GM21423 (cell line): Measurements from ENCODE around the gene TENT4B.
"Not testable (repeated sequence)": the region's sequence is repeated elsewhere in the genome, so short reads cannot be mapped to it uniquely, and the experiment has no call there.

ENCODE experiments used
- ATAC-seq: cut with Tn5 transposase; IDR thresholded peaks from one replicate; pipeline ENCODE4 v1.9.1; 2021; ENCODE audit warnings: mild to moderate bottlenecking, moderate library complexity; ENCODE audit not compliant: unreplicated experiment

Gene TENT4B

DNA sequence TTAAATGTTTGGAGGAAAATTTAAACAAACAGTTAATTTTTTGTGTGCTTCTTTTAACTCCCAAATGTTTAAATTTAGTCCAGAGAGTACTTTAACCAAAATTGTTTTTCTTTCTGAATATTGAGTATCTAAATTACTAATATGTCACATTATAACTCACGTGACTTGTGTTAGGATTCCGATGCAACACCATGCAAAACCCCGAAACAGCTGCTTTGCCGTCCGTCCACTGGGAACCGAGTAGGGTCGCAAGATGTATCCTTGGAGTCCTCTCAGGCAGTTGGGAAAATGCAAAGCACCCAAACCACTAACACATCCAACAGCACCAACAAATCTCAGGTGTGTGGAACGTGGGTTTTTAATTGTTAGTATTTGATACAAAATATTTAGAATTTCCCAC is 74.6 kb downstream of the TENT4B start:
- ATAC-seq, result no peak

DNA sequence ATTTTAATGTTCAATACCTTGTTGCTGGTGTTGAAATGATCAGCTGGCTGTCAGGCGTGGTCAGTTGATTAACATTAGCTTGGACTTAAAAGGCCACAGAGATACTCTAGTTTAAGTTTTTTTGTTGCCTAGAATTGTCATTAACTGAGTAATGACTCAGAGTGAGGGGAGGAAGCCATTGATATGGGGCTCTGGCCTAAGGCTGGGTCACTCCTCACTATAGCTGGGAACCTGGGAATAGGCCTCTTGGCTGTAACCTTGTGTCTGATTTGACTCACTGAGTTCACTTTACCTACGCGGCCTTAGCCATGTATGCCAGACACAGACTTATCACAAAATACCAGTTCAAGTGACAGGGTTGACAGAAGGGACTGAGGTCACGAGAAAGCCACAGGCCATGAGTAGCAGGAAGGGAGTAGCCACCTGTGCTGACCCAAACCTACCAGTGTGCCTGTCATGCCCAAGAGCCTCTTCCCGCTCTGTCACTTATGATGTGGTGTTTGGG is 75.3 kb downstream of the TENT4B start:
- ATAC-seq, result no peak

DNA sequence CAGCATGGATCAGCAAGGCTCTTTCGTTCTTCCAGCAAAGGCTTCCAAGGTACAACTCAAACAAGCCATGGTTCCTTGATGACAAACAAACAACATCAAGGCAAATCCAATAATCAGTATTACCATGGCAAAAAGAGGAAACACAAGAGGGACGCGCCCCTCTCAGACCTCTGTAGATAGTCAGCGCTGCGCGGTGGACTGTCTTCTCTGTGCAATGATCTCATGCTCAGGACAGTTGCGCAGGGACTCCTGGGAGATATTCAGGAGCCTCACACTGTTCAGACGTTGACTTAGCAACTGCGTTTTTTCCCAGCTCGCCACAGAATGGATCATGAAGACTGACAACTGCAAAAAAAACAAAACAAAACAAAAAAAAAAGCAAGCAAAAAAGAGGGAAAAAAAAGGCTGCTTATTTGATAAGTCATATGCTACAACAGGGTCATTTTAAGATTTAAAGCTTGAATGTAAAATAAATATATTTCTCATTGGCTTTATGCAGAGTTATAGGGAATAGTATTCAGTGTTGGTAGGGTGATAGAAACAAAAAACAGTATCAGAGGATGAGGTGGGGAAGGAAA is 76.1 kb downstream of the TENT4B start:
- no peak for ATAC-seq

DNA sequence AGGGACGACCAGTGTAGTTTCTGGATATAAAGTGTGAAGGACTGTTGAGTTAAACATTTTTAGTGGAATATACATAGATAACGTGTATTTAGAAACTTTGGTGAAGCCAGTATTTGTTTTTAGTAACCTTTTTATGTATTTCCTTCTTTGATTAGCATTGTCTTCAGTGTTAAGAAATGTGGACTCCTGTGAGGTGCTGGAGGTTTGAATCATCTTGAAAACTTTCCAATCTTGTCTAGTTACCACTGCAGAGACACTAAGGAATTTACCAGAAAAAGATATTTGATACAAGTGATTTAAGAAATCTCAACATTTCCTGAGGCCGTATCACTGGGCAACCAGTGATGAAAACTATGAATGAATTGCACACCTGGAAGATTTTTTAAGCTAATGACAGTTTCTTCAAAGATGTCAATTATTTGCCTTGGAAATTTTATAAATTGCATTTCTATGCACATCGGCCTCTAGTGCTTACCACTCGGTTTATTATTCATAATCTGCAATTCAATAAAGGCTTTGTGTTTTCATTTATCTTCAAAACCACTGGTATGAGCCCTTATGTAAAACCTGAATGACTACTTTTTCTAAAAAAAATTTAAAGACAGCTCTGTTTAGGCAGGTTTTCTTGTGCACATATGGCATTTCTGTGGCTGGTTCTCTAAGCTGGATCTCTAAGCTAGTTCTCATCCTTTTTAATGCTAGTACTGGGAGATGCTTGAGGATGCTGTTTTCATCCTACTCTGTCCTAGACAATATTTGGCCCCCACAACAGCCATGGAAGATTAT is 81.9 kb downstream of the TENT4B start:
- ATAC-seq, result no peak

DNA sequence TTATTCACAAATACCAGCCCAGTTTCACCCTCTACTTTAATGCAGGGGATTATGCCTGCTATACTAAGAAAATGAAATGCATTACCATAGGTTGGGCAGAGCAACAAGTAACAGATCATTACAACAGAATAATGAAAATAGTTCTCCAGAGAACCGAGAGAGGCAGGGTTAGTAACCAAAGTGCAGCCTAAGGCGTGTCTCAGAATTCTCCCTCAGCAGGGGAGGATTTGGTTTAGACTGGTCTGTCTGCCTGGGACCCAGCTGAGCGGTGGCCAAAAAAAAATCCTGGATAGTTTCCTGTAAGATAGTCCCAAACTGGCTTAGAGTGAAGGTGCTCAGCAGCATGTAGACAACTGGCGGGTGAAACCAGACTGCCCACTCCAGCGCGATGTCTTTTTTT is 82.5 kb downstream of the TENT4B start:
- no peak for ATAC-seq

DNA sequence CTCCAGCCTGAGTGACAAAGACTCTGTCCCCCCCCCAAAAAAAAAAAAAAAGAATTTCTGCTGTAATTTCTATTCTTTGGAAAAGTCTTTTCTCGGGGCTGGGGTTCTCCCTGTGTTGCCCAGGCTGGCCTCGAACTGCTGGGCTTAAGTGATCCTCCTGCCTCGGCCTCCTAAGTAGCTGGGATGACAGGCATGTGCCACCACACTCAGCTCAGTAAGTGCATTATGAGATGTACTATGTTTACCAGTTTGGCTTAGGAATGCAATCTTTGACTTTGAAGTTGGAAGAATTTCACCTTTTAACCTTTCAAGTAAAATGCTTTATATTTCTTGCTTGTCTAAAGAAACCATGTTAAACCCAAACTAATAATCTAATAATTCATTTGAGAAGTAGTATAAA is 85.2 kb downstream of the TENT4B start:
- ATAC-seq, result no peak

DNA sequence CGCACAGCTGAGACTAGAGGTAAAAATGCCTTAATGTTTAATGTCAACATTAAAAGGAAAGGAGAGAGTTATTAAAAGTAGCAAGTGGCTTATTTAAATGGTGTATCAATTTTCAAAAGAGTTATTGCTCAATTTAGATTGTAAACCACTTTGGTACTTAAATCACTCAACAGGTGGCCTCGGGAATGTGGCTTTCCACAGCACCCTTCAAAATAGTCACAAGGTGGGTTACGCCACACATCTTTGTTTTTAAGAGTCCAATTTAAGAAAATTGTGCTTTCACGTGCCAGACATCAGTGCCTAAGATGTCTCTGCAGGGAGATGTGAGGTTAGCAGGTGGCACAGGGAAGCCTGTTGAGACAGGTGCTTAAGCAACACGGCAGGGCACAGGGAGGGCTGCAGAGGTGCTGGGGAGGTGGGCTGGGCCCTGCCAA is 85.8 kb downstream of the TENT4B start:
- no peak for ATAC-seq

DNA sequence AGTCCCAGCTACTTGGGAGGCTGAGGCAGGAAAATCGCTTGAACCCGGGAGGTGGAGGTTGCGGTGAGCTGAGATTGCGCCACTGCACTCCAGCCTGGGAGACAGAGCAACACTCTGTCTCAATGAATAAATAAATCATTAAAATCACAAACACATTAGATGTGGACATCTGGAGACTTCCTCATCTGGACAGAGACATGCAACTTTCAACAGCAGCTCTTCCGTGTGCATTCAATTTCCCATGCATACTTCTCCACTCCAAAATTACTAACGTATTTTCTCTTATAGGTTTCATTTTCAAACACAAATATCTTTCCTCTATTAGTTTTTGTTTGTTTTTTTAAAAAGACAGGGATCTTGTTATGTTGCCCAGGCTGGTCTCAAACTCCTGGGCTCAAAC is 89.9 kb downstream of the TENT4B start:
- not testable (repeated sequence) for ATAC-seq

DNA sequence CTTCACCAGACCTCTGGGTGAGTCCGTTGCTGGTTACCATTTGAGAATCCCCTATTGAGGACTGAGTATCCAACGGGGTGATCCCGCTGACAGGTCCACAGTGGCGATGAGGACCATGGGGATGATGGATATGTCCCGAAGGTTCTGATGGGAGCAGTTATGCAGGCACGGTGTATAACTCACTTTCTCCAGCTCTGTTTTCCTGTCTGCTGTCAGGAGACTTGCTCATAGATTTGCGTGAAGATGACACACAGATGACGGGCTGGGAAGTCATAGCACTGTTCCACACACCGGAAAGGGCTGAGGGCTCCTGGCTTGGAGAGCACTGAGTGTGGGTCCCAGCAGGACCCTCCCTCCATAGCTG is 91.0 kb downstream of the TENT4B start:
- no peak for ATAC-seq

DNA sequence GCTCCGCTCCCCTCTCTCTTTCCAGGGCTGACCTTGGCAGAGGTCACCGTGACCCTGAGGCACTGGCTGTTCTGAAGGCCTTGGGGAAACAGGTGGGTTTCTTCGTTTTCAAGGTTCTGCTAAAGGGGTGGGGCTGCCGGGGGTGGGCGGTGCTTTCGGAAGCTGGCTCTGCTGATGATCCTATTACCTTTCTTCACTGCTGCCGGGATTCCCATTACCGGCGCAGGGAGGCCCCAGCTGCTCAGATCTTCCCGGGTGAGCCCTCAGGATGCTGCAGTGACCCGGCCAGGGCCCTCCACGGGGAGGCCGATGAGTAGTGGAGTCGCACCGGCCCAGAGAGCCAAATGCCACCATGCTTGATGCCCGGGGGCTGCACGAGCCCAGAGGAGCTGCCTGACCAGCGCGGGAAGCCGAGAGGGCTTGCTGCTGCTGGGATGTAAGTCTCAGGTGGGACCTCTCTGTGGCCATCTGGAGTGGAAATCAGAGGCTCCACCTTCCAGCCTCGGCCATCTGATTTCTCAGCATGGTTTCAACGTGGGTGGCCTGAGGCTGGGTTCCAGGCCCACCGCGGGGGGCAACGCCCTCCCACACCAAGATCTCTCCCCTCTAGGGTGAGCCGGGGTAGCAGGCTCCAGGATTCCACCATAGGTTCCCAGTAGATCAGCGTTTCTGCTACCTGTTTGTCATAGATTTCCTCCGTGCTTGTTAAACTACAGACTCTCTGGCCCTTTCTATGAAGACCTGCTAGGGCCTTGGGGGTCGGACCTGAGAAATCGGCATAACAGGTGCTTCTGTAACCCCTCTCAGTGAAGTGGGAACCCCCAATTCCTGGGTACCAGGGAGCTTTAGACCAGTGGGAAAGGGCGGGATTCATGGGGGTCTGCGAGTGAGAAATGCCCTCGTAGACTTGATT is 91.7 kb downstream of the TENT4B start:
- ATAC-seq, result no peak

DNA sequence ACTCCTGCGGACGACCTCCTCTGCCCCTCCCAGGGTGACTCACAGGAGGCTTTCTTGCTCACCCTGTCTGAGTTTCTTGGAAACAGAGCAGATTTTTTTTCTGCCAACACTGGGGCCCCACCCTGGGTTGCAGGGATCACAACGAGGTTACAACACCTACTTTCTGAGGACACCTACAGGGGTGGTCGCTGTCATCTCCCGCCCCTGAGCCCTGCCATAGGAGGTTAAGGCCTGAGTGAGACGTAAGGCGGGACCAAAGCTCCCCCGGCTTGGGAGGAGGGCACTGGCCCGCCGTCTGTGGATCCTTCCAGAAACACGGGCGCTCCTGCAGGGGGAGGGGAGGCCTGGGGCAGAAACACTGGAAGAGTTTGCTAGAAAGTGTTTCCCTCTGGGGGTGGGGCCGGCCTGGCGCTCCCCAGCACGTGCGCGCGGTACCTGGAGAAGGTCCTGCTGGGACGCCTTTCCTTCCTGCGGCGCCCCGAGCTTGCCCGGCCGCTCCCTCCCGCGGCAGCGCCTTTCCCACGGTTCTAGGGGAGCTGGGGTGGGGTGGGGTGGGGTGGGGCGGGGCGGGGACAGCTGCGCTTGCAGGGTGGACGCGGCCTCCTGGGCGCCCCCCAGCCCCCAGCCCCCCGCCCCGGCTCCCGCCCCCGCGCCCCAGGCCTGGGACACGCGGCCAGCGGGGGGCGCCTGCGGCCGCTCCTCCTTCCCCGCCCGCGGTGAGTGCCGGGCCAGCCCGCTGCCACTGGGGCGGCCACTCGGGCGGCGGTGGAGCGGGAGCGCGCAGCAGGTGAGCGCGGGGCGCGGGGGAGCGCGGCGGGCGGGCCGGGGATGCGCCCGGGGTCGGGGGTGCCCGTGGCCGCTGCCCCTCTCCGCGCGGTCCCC is 92.6 kb downstream of the TENT4B start:
- peak; percentile 74 for ATAC-seq

DNA sequence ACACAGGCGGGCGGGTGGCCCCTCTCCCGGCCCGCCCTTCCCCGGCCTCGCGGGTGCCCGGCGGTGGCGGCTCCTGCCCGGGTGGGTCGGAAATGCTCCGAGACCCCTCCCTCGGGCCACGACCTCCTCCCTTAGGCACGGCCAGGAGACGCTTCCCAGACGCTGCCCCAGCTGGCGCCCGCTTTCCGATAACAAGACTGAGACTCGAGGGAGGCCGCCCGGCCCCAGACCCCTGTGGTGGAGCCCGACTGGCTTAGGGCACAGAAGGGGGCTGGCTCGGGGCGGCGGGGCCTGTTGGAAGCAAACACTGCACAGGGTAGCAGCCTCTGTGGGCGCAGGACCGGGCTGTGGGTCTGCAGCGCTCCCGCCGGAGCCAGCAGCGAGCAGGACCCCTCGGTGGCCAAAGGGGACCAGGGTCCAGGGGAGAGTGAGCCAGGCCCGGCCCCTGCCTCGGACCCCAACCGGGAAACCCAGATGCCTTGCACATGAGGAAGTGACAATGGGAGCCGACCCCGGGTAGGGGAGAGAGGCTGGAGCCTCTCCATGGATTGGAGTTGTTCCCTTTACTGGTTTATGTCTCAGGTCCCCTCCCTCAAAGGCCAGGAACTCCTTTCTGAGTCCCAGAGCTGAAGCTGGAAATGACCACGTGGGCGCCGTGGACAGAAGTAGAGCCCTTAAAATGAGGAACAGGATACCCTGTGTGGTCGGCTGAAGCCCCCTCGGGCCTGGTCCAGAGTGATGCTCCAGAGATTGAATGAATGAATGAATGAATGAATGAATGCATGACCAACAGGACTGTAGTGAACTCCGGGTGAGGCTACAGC is 93.4 kb downstream of the TENT4B start:
- ATAC-seq, result peak; percentile 25

DNA sequence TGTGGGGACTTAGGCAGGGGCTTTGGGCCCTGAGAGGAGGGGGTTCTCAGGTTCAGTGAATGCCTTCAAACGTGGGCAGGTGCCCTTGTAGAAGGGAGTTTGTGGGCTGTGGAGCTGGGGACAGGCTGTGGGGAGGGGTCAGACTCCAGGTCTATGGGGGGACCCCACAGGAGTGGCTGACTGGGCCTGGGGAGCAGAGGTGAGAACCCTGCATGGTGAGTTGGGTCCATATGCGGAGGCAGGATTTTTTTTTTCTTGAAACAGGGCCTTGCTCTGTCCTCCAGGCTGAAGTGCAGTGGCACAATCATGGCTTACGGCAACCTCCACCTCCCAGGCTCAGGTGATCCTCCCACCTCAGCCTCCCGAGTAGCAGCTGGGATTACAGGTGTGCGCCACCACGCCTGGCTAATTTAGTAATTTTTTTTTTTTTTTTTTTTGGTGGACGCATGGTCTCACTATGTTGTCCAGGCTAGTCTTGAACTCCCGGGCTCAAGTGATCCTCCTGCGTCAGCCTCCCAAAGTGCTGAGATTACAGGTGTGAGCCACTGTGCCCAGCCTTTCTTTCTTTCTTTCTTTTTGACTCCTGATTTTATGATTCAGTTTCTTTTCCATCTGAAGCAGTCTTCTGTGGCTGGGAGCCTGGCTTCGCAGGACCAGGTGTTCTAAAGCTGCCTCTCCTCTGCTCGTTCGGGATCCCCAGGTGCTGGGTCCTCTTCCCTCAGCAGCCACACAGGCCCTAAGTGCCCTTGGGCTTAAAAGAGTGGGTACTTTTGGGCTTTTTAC is 94.2 kb downstream of the TENT4B start:
- ATAC-seq, result no peak

DNA sequence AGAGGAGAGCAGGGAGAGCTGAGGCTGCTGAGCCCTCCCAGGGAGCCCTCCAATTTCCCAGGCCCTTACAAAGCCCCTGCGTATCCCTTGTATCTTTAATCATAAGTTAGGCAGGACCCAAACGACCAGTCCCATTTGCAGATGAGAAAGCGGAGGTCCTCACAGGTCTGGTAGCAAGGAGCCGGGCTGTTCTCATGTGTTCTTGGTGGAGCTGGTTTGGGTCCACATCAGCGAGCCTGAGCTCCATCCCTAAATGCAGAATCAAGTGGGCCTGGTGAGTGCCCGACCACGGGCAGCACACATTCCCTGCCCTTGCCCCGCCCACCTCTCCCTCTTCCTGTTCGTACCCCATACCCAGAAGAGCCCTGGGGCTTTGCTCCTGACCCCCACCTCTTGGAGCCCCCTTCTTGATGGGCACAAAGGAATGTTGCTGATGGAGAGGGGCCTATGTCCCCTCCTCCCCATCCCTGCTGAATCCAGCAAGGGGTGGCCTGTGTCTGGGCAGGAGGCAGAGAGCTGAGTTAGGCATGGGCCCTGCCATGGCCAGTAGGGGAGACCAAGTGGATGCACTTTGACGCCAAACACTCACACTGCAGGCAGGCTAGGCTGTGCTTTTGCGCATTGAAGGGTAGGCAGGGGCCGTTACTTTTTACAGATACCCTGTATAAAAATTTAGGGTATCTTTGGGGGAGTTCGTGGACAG is 95.0 kb downstream of the TENT4B start:
- ATAC-seq, result no peak

DNA sequence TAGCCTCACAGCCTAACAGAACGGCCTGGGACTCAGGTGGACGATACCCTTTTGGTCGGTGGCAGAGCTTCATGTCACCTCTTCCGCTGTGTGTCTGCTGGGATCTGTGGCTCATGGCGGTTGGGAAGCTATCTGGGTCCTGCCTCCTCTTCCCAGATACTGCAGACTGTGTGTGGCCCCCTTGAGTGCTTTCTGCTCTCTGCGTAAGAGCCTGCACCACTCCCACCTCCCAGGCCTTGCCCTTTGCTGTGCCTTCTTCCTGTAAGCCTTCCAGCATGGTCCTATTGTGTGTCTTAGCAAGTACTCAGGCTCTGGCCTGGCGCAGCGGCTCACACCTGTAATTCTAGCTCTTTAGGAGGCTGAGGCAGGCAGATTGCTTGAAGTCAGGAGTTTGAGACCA is 95.7 kb downstream of the TENT4B start:
- no peak for ATAC-seq

DNA sequence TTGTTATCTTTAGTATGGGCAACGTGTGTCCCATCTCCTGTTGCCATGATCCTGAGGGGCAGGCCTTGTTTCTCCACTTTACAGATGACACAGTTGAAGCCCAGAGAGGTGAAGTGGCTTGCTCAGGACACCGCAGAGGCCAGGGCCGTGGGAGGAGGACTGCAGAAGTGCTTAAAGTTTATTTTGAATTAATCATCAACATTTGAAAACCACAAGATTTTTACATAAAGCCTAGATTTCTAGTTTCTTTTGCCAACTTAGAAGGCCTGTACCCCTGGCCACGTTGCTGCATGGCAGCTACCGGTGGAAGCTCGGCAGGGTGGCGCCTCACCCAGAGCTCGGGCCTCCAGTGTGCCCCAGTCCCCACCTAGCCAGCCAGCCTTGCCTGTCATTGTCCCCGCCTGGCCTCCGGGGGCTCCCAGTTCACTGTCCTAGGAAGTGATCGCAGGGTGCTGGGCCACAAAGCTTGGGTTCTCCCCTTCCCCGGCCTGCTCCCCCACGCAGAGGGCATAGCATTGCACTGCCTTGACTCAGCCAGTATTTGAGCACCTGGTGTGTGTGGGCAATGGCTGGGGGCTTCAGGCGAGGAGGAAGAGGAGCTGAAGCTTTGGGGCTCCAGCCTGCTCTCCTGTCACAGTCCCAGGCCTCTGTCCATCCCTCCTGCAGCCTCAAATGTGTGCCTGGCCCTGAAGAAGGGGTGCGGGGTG is 98.4 kb downstream of the TENT4B start:
- ATAC-seq, result no peak

DNA sequence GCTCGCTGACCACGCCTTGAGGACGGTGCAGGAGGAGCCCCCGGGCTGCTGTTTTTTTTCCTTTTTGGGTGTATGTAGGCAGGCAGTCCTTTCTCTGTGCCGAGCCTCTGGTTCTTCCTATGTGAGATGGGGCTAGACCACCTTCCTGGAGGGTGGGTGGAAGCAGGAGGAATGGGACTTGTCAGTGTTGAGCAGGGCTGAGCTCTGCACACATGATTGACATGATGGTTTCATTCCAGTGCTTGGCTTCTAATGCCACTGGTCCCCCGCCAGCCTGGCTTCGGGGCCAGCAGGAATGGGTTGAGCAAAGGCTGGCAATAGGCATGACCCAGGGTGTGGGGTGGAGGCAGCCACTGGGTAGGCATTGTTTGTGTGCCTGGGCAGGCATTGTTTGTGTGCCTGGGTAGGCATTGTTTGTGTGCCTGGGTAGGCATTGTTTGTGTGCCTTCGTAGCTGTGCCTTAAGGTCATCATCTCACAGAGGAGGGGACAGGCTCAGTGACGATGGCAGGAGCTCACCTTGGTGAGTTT is 99.0 kb downstream of the TENT4B start:
- no peak for ATAC-seq
